Right lobe of liver (tissue), 4 donors: ENCODE measurements around the gene HES4.

Experiments used
- CTCF ChIP-seq, 4 donors: fragments of 200-600 bp in 3 of 4; fragments of 450-650 bp in 1 of 4; IDR thresholded peaks; one replicate each; pipeline versions ENCODE4 v1.5.1 to v1.8.0; 2016 to 2022; ENCODE audit warnings: antibody characterized with exemption in 4 of 4, mild to moderate bottlenecking in 2 of 4
- POLR2A ChIP-seq: fragments of 450-650 bp; IDR thresholded peaks from one replicate; pipeline ENCODE4 v1.6.1; 2017; ENCODE audit warnings: antibody characterized with exemption, mild to moderate bottlenecking
- donor health status: DM: no; HTN: no; CAD: no.
- donor health status: DM: no; HTN: no; CAD: no.
- donor health status: DM: no; HTN: yes; CAD: no.

- no peak for TF ChIP-seq CTCF (IDR thresholded peaks at IDR 0.05)
- TF ChIP-seq POLR2A, result no peak
These were observed 27.0 kb downstream of the HES4 start for GRCh38 chr1:972726-973458.
